ENCODE data around the gene PRM1. TPM values are rescaled to one million over a fixed set of nuclear protein-coding genes. Genes with fewer than 3 reads are reported as not detected.
A peak's percentile ranks its signal among the peaks of the same experiment; 100 is the strongest.

Gene PRM1
- total and polyA plus RNA-seq, 11 donors = not detected

- DNase-seq (peak; percentile 37 to 79 (median 43)), ATAC-seq (peak in 3 of 4 donors; percentile 45 to 62 (median 58))
- peak overlapping the region in 1 of 12 donors; percentile 91 for H3K27ac ChIP-seq
- TF ChIP-seq CTCF (IDR thresholded peaks at IDR 0.05) (no peak), POLR2A (IDR thresholded peaks at IDR 0.05) (no peak)
- 29 to 64% (median 47%) methylated on average over 11 to 35 of the region's 35 CpGs for WGBS, 4 donors
- peaks cover 0 to 49% (median 6%) of the 10 kb centered on the region in 12 donors for H3K4me1 ChIP-seq
- peaks cover 0 to 3% (median 0%) of the 10 kb centered on the region in 9 donors for H3K27me3 ChIP-seq
- no peaks in the 10 kb centered on the region for H3K36me3 ChIP-seq
- intact Hi-C loops (cut with DNase I) = no loop called here
- no peaks in the 10 kb centered on the region for H3K9me3 ChIP-seq
- peak overlapping the region in 3 of 12 donors; percentile 9 to 36 (median 13) for H3K4me3 ChIP-seq
Observed at GRCh38 chr16:11232852-11233726, 48.0 kb downstream of the PRM1 start.

GRCh38 chr16:11232302-11232851, 48.8 kb downstream of the PRM1 start:
- no peaks in the 10 kb centered on the region for H3K36me3 ChIP-seq
- intact Hi-C loops (cut with DNase I) = no loop called here
- no peaks in the 10 kb centered on the region for H3K9me3 ChIP-seq
- peaks cover 0 to 49% (median 6%) of the 10 kb centered on the region in 12 donors for H3K4me1 ChIP-seq
- H3K4me3 ChIP-seq = peak overlapping the region in 1 of 12 donors; percentile 36
- H3K27me3 ChIP-seq = peaks cover 0 to 3% (median 0%) of the 10 kb centered on the region in 9 donors
- WGBS, 4 donors = 82 to 100% (median 94%) methylated on average over 2 of the region's 3 CpGs
- no peak for TF ChIP-seq POLR2A (IDR thresholded peaks at IDR 0.05)
- TF ChIP-seq CTCF (IDR thresholded peaks at IDR 0.05) = no peak
- ATAC-seq (no peak), DNase-seq (no peak)
- peak overlapping the region in 1 of 12 donors; percentile 91 for H3K27ac ChIP-seq

- Histone ChIP-seq H3K4me1 (peaks cover 0 to 49% (median 6%) of the 10 kb centered on the region in 12 donors), H3K4me3 (no peak overlapping the region), H3K36me3 (no peaks in the 10 kb centered on the region), H3K9me3 (no peaks in the 10 kb centered on the region), H3K27me3 (peaks cover 0 to 3% (median 0%) of the 10 kb centered on the region in 9 donors), H3K27ac (peak overlapping the region in 1 of 12 donors; percentile 37)
- DNase-seq (no peak), ATAC-seq (no peak)
- TF ChIP-seq CTCF (IDR thresholded peaks at IDR 0.05) = no peak
- TF ChIP-seq POLR2A (IDR thresholded peaks at IDR 0.05) = no peak
- intact Hi-C loops (cut with DNase I) = no loop called here
- 69 to 73% (median 70%) methylated on average over 10 of the region's 10 CpGs for WGBS, 4 donors
Observed at GRCh38 chr16:11231367-11231970, 49.7 kb downstream of the PRM1 start.

Small RNA genes within 50 kb of the gene (microRNA-seq; reads per million reads assigned to microRNA genes)
- gene MIR548H2 = 0 reads per million in 4 donors

Other genes with a start within 250 kb of the PRM1 start
- 10 to 100 TPM in 1 of 9 donors, 1 to 10 TPM in 7, under 1 TPM in 1; 0.63 to 14.8 (median 2.7) TPM for gene SOCS1, start 25.1 kb downstream of the PRM1 start, total RNA-seq
- 1 to 10 TPM; 2.9 to 9.1 TPM for gene SOCS1, start 25.1 kb downstream of the PRM1 start, polyA plus RNA-seq
- not detected for gene TNP2, start 12.0 kb downstream of the PRM1 start, total RNA-seq
- not detected for gene TNP2, start 12.0 kb downstream of the PRM1 start, polyA plus RNA-seq
- gene PRM3, start 7.7 kb downstream of the PRM1 start, total RNA-seq = not detected
- not detected for gene PRM3, start 7.7 kb downstream of the PRM1 start, polyA plus RNA-seq
- not detected for gene PRM2, start 4.8 kb downstream of the PRM1 start, total RNA-seq
- gene PRM2, start 4.8 kb downstream of the PRM1 start, polyA plus RNA-seq = not detected
- gene RMI2, start 64.1 kb upstream of the PRM1 start, total RNA-seq = 1 to 10 TPM in 4 of 9 donors, under 1 TPM in 3, not detected in 2; 0.23 to 6.6 (median 1.1) TPM
- gene RMI2, start 64.1 kb upstream of the PRM1 start, polyA plus RNA-seq = under 1 TPM; 0.23 to 0.76 TPM